ENCODE results near the gene NOP14.

DNA sequence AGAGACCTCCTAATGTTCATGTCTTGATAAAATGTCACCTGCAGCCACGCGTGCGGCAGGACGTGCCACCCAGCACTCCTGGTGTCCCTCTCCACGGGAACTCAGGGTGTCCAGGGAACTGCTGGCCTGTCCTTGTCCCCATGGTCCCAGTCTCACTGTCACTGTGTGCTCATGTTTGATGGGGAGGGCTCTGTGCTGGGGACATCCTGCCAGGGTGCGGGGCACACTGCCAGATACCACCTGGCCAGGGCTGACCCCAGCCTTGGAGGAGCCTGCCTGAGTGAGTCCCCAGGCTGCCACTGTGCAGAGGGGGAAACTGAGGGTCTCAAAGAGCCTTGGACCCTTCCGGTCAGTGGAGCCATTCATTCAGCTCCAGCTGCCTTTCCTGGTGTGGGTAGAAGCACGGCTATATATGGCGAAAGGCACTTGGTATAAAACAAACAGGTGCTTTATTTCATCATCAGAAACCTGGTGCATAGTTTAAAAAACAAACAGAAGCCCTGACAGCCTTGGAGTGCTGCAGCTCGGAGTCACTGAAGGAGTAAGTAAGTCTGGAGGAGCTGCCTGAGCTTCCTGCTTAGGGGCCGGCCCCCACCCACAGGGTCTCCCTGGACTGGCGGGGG lies 33.0 kb downstream of the NOP14 start:
- TF ChIP-seq, protein P1, sequence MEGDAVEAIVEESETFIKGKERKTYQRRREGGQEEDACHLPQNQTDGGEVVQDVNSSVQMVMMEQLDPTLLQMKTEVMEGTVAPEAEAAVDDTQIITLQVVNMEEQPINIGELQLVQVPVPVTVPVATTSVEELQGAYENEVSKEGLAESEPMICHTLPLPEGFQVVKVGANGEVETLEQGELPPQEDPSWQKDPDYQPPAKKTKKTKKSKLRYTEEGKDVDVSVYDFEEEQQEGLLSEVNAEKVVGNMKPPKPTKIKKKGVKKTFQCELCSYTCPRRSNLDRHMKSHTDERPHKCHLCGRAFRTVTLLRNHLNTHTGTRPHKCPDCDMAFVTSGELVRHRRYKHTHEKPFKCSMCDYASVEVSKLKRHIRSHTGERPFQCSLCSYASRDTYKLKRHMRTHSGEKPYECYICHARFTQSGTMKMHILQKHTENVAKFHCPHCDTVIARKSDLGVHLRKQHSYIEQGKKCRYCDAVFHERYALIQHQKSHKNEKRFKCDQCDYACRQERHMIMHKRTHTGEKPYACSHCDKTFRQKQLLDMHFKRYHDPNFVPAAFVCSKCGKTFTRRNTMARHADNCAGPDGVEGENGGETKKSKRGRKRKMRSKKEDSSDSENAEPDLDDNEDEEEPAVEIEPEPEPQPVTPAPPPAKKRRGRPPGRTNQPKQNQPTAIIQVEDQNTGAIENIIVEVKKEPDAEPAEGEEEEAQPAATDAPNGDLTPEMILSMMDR (IDR thresholded peaks at IDR 0.05): no peak
- no peak for TF ChIP-seq POLR2A (IDR thresholded peaks at IDR 0.05)

All from tibial nerve (tissue), 3 donors.